GM12801 (cell line): ENCODE measurements around the gene SDF2L1.

Experiments used
- TF ChIP-seq, protein P1 (sequence below): IDR thresholded peaks from one replicate; pipeline ENCODE4 v1.5.1; 2011; ENCODE audit warnings: control low read depth; ENCODE audit not compliant: insufficient read length; ENCODE audit errors: extremely low read depth

SDF2L1 gene

DNA sequence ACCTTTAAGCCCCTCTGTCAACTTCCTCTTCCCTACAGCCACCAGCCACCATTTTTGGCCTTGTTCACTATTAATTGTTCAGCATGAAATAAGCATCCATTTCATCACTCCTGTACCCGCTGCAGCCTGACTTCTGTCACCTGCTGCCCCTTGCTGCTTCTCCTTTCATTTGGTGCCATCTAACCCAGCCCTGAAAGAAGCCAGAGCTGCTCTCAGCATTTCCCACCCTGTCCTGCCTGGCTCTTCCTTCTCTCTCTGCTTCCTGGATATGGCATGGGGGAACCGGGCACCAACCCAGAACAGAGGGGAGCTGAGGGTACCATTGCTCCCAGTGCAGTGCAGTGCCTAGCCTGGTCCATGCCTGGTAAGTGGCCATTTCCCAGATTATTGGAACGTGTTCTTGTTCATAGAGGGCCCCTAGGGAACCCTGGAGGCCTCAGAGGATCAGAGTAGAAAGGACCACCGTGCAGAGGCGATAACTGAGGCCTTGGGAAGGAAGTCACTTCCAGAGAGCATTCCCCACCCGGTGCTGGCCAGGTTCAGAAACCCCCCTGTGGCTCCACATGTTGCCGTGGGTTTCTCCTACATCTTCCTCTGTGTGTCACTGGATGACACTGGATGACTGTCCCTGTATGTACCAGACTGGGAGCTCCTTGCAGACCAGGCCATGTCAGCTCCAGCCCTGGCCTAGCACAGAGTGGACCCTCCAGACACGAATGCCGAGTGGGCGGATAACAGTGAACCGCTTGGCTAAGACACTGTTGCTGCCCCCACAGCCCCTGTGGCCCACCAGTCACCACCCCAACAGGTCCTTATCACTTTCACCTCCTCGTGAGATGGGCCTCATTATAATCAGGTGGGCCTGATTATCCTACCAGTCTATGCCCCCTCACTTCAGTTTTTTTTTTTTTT is 17.0 kb upstream of the SDF2L1 start:
- TF ChIP-seq, protein P1, sequence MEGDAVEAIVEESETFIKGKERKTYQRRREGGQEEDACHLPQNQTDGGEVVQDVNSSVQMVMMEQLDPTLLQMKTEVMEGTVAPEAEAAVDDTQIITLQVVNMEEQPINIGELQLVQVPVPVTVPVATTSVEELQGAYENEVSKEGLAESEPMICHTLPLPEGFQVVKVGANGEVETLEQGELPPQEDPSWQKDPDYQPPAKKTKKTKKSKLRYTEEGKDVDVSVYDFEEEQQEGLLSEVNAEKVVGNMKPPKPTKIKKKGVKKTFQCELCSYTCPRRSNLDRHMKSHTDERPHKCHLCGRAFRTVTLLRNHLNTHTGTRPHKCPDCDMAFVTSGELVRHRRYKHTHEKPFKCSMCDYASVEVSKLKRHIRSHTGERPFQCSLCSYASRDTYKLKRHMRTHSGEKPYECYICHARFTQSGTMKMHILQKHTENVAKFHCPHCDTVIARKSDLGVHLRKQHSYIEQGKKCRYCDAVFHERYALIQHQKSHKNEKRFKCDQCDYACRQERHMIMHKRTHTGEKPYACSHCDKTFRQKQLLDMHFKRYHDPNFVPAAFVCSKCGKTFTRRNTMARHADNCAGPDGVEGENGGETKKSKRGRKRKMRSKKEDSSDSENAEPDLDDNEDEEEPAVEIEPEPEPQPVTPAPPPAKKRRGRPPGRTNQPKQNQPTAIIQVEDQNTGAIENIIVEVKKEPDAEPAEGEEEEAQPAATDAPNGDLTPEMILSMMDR = no peak

DNA sequence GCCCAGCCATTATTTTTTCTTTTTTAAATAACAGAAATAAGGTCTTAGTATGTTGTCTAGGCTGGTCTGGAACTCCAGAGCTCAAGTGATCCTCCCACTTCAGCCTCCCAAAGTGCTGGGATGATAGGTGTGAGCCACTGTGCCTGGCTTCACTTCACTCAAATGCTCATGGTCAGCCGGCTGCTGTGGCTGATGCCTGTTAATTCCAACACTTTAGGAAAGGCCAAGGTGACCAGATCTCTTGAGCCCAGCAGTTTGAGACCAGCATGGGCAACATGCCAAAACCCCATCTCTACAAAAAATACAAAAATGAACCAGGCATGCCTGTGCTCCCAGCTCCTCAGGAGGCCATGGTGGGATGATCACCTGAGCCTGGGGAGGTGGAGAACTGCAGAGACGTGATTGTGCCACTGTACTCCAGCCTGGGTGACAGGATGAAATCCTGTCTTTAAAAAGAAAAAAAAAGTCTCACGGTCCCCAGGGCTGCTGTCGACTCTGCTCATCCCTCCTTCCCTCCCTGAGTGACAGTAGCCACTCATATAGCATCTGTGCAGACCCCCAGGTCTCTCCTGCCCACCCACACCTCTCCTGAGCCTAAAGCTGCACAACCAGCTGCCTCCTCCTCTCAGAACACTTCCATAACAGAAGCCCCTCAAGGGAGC is 15.9 kb upstream of the SDF2L1 start:
- TF ChIP-seq, protein P1 = no peak

DNA sequence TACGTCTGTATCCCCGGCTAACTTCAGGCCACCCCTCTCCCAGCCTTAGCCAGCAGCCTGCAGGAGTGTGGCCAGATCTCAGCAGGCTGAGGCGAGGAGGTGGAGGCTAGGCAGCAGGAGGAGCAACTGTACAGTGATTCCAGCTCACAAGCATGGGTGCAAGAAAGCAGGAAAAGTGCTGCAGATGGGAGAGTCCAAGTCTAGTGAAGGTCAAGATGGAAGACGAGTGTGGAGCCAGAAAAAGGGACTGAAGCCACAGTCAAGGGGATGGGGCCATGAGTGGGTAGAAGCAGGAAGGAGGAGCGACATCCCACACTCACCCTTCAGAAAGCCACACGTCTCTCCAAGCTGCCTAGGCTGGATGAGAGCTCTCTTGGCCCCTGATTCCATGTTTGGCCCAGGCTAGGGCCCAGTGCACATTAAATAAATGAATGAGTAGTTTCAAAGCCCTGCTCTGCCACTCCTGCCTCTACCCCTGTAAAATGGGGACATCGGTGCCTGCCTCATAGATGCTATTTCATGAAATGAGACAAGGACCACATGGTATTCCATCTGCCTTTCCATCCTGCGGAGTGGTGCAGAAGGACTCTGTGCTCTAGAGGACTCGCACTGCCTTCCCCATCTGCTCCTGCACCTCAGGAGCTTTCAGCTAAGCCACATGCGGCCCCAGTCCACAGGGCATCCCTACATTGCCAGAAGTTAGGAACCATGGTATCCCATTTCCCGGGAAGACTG is 15.2 kb upstream of the SDF2L1 start:
- TF ChIP-seq, protein P1 = no peak

DNA sequence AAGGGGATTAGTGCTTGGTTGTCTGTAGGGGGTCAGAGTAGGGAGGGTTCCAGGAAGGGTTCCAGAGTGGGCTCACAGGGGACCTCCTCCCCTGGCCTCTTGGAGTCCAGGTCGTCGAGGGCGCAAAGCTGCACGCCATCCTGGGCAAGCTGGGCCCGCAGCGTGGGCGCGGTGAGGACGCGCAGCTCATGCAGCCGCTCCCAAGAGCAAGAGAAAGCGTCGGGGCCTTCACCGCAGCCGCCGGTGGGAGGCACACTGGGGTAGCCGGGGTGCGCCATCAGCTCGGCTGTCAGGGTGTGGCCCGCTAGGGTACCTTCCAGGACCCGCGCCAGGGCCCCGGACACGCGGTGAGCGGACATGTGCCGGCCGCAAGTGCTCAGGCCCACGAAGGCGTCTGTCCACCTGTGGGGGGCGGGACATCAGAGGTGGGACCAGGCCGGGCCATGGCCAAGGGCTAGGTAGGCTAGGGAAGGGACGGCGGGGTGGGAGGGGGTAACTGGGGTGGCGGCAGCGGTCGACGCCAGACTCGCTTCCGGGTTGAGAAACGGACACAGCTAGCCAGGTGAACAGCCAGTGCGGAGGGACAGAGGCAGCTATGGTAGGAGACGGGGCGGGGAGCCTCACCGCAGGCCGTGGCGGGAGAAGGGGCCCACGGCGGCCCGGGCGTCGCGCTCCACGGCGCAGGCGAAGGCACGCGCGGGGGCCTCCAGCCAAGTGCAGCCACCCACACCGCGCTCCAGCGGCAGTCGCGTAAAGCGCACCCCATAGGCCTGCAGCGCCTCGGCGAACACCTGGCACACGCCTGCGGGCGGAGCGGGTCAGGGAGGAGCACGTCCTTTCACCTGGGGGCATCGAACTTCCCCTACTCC is 13.5 kb upstream of the SDF2L1 start:
- TF ChIP-seq, protein P1 = no peak

DNA sequence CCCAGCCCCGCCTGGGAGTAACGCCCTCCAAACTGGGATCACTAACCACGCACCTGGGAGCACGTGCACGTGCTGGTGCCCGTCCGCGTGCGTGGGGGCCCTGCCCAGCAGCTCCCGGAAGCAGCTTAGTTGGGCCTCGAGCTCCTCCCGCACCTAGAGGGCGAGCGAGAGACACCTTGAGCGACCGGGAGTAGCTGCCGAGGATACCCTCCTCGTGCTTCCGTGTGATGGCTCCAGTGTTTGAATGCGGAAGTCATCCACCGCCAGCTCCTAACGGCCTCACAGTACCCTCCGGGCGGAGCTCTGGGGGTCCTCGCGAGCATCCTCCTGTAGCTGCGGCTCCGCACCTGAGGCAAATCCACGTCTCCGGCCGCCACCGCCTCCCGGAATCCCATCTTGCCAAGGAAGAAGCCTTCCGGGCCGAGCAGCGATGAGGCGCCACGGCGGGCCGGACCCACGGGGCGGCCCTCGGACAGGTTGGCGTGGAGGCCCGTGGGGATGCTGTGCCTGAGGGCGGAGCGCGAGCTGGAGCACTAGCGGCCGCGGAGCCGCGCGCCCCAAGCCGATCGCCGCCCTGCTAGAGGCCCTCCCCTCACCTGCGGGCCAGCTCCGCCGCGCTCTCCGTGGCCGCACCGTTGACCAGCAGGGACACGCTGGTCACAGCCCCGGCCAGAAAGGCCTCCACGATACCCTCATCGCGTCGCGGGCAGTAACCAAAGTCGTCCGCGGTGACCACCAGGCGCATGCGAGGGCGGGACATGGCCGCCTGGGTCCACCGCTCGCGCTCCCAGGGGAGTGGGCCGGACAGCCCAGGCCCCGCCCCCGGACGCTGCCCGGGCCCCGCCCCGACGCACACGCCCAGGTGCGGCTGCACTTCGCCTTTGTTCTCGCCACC is 12.6 kb upstream of the SDF2L1 start, which contains the start of gene YDJC:
TSS of gene YDJC (minus strand) at position 768 of the 895 bp plus-strand sequence. CDS start at position 760, 8 bp downstream.
- TF ChIP-seq, protein P1 = no peak

DNA sequence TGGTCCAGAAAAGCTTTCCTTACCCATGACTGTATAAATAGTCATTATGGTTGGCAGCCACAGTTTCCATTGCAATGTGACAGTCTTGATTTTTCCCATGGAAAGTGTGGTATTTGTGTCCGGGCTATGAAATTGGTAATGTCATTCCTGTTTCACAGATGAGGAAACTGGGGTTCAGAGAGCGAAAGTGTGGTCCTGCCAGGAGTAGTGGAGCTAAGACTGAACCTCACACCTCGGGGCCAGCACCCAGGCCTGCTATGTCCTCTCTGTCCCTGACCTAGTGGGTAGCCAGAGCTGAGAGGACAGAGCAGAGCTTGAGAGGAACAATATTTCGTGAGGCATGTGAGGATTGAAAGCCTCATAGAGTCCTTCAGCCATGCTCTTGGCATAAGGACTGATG is 11.1 kb upstream of the SDF2L1 start:
- TF ChIP-seq, protein P1 = no peak
